Lower leg skin (tissue), 4 donors: ENCODE data around the gene RPA1. TPM values are rescaled to one million over a fixed set of nuclear protein-coding genes. Genes with fewer than 3 reads are reported as not detected.

Source experiments
- DNase-seq, 2 donors: peaks; one replicate each; pipeline ENCODE4 v3.0.0-alpha.2; 2019; ENCODE audit warnings: low spot score in 2 of 2
- H3K4me3 ChIP-seq: fragments of 200-600 bp; sonication (generic); 2 replicates; pipeline ENCODE4 v1.5.1; 2017; ENCODE audit warnings: mild to moderate bottlenecking, low read depth; ENCODE audit not compliant: poor library complexity, severe bottlenecking
- POLR2A ChIP-seq, 2 donors: fragments of 450-650 bp; IDR thresholded peaks; one replicate each; pipeline ENCODE4 v1.6.1; 2016 to 2017; ENCODE audit warnings: antibody characterized with exemption in 2 of 2, mild to moderate bottlenecking in 1 of 2, moderate library complexity in 1 of 2
- WGBS, 2 donors: methylation state at CpG; one replicate each; pipeline ENCODE4 v1.1.5; 2018; 5-methylcytosine and 5-hydroxymethylcytosine counted together
- intact Hi-C: fragments of 100-400 bp; cut with DNase I; formaldehyde crosslinking; loops from one replicate; pipeline ENCODE4 v1.15.0; 2023; ENCODE audit warnings: low total_unique reads
- total RNA-seq, 4 donors: library from RNA; depleted of rRNA; stranded (reverse); fragments of >200 nt; gene quantifications; one replicate each; pipeline ENCODE4 v1.1.0, GENCODE V29; 2016
- TF ChIP-seq, protein P1 (sequence below), 3 donors: fragments of 450-650 bp; IDR thresholded peaks; one replicate each; pipeline ENCODE4 v1.5.1; 2016; ENCODE audit warnings: antibody characterized with exemption in 3 of 3, mild to moderate bottlenecking in 3 of 3, moderate library complexity in 2 of 3

RPA1 gene
- total RNA-seq, 4 donors from 2014 or later, result 21.0 to 31.5 (median 26.9) TPM

DNA sequence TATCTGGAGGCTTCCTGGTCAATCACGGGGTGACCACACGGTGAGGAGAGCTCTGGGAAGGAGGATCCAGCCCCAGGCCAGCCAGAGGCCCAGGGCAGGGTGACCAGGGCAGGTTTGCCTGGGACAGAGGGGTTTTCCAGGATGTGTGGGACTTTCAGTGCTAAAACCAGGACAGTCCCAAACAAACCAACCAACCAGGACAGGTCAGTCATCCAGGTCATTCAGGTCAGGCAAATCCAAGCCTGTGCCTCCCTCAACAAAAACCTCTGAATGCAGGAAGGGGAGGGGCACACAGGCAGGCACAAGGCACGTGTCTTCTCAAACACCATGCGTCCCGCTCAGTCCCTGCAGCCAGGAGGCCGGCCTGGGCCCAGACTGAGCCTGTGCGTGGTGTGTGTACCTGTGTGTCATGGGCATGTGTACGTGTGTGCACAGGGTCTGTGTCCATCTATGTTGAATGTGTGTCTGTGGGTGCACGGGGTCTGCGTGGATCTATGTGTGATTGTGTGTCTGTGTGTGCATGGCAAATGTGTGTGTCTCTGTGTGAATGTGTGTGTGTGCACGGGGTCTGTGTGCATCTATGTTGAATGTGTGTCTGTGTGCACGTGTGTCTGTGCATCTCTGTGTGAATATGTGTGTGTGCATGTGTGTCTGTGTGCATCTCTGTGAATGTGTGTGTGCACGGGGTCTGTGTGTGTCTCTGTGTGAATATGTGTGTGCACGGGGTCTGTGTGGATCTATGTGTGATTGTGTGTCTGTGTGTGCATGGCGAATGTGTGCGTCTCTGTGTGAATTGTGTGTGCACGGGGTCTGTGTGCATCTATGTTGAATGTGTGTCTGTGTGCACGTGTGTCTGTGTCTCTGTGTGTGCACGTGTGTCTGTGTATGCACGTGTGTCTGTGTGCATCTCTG is 116.5 kb downstream of the RPA1 start:
- DNase-seq, result no peak
- TF ChIP-seq, protein P1, sequence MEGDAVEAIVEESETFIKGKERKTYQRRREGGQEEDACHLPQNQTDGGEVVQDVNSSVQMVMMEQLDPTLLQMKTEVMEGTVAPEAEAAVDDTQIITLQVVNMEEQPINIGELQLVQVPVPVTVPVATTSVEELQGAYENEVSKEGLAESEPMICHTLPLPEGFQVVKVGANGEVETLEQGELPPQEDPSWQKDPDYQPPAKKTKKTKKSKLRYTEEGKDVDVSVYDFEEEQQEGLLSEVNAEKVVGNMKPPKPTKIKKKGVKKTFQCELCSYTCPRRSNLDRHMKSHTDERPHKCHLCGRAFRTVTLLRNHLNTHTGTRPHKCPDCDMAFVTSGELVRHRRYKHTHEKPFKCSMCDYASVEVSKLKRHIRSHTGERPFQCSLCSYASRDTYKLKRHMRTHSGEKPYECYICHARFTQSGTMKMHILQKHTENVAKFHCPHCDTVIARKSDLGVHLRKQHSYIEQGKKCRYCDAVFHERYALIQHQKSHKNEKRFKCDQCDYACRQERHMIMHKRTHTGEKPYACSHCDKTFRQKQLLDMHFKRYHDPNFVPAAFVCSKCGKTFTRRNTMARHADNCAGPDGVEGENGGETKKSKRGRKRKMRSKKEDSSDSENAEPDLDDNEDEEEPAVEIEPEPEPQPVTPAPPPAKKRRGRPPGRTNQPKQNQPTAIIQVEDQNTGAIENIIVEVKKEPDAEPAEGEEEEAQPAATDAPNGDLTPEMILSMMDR (IDR thresholded peaks at IDR 0.05), result no peak
- no peak for TF ChIP-seq POLR2A (IDR thresholded peaks at IDR 0.05)
- 84 to 89% methylated on average over 20 of the region's 20 CpGs for WGBS, 2 donors
- H3K4me3 ChIP-seq, result no peak overlapping the region
- intact Hi-C loops, result no loop called here

DNA sequence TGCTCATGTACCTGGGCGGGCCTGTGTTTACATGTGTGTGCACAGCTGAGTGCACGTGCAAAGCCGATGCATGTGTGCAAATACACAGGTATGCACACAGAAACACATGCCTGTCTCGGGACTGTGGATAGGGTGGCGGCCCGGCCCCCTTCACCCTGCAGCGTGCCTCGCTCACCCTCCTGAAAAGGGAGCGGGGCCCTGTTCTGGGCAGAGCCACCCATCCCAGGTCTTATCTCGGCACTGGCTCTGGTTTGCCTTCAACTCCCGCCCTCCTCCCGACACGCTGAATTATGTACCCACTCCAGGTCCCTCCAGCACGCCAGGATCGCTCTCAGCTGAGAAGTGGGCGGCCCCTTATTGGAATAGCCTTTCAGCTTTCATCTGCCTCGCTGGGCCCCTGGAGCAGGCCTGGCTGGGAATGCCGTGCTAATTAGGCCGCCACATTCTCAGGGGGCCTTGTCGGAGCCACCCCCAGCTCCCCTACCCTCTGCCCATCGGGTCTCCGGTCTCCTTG is 117.5 kb downstream of the RPA1 start:
- WGBS, 2 donors, result 84 to 88% methylated on average over 21 to 22 of the region's 22 CpGs
- DNase-seq, result no peak
- H3K4me3 ChIP-seq, result no peak overlapping the region
- intact Hi-C loops, result no loop called here
- TF ChIP-seq POLR2A (IDR thresholded peaks at IDR 0.05), result no peak
- TF ChIP-seq, protein P1 (IDR thresholded peaks at IDR 0.05), result no peak

DNA sequence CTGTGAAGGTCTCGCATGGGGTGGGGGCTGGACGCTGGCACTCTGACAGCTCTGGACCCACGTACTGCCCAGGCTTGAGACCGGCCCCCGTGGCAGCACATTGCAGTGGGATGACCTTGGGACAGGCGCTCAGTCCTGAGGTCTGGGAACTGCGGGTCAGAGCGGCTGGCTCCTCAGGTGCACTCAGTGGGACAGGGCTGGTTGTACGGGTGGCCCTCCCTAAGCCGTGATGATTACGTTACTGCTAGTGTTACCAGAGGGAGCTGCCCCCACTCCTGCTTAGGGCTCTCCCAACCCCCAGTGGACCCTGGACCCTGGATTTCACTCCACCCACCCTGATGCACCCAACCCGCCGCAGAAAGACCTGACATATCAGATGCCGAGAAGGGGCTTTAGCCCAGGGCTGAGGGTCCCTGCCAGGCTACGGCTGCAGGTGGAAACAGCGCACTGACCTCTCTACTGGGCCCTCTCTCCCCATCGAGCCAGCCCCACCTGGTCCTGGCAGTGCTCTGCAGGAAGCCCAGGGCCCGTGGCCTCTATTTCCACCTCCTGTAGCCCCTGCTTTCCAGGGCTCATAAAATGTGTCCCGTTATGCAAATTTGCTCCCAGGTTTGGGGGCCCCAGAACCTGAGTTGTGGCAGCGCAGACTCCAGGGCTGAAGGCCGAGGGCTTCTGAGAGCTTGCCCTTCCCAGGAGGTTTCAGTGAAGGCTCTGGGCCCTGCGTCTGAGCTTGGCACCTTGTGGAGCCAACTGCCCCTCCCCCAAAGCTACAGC is 118.1 kb downstream of the RPA1 start:
- intact Hi-C loops, result no loop called here

DNA sequence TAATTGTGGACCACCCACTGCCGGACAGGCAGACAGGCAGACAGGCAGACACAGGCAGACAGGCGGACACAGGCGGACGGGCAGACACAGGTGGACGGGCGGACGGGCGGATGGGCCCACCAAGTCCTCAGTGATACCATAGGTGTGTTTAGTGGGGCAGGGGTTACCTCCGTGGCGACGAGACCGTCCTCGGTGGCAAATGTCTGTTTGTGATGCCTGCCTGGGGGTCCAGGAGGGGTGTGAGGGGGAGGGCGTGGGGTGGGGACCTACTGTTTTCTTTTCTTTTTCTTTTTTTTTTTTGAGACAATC is 118.7 kb downstream of the RPA1 start:
- no peak for TF ChIP-seq POLR2A (IDR thresholded peaks at IDR 0.05)
- TF ChIP-seq, protein P1 (IDR thresholded peaks at IDR 0.05), result no peak
- no peak overlapping the region for H3K4me3 ChIP-seq
- 94 to 96% methylated on average over 14 of the region's 14 CpGs for WGBS, 2 donors
- DNase-seq, result no peak
- intact Hi-C loops, result no loop called here

More for the DNA sequence above, 118.1 kb downstream of the RPA1 start:
- WGBS, 2 donors, result 84 to 87% methylated on average over 16 to 22 of the region's 22 CpGs
- no peak for DNase-seq
- TF ChIP-seq, protein P1 (IDR thresholded peaks at IDR 0.05), result no peak
- no peak for TF ChIP-seq POLR2A (IDR thresholded peaks at IDR 0.05)
- no peak overlapping the region for H3K4me3 ChIP-seq

Other genes starting within 250 kb of the RPA1 start
- gene SLC43A2, start 201.2 kb upstream of the RPA1 start, total RNA-seq, result 10 to 100 TPM in 2 of 4 donors, 1 to 10 TPM in 2; 5.6 to 14.5 (median 9.6) TPM
- gene SCARF1, start 184.3 kb upstream of the RPA1 start, total RNA-seq, result 10 to 100 TPM in 1 of 4 donors, 1 to 10 TPM in 3; 4.9 to 10.0 (median 9.1) TPM
- 10 to 100 TPM; 17.0 to 32.7 (median 19.5) TPM for gene RILP, start 180.1 kb upstream of the RPA1 start, total RNA-seq
- gene PRPF8, start 145.1 kb upstream of the RPA1 start, total RNA-seq, result 100 to 1,000 TPM; 140 to 228 (median 173) TPM
- 1 to 10 TPM in 3 of 4 donors, under 1 TPM in 1; 0.99 to 4.5 (median 2.8) TPM for gene TLCD2, start 119.6 kb upstream of the RPA1 start, total RNA-seq
- 10 to 100 TPM; 42.9 to 64.4 (median 49.2) TPM for gene WDR81, start 105.3 kb upstream of the RPA1 start, total RNA-seq
- 1 to 10 TPM; 1.2 to 9.0 (median 5.9) TPM for gene SERPINF2, start 87.1 kb upstream of the RPA1 start, total RNA-seq
- 100 to 1,000 TPM; 102 to 391 (median 114) TPM for gene SERPINF1, start 67.9 kb upstream of the RPA1 start, total RNA-seq
- gene SMYD4, start 103 bp upstream of the RPA1 start, total RNA-seq, result 10 to 100 TPM in 2 of 4 donors, 1 to 10 TPM in 2; 9.4 to 13.0 (median 10.0) TPM
- 10 to 100 TPM; 19.1 to 31.5 (median 27.6) TPM for gene RTN4RL1, start 195.3 kb downstream of the RPA1 start, total RNA-seq
- gene DPH1, start 200.1 kb downstream of the RPA1 start, total RNA-seq, result 10 to 100 TPM; 50.4 to 80.0 (median 61.2) TPM
- gene OVCA2, start 212.0 kb downstream of the RPA1 start, total RNA-seq, result 10 to 100 TPM; 34.2 to 51.5 (median 40.3) TPM
- 10 to 100 TPM in 1 of 4 donors, 1 to 10 TPM in 3; 2.4 to 14.2 (median 5.3) TPM for gene HIC1, start 225.1 kb downstream of the RPA1 start, total RNA-seq